Peyer's patch (tissue), 4 donors: ENCODE results near the gene GRHPR.

Experiments used
- POLR2A ChIP-seq, 2 donors: fragments of 450-650 bp; IDR thresholded peaks; one replicate each; pipeline ENCODE4 v1.5.1; 2017; ENCODE audit warnings: antibody characterized with exemption in 2 of 2, mild to moderate bottlenecking in 2 of 2, moderate library complexity in 2 of 2
- TF ChIP-seq, protein P1 (sequence below), 6 experiments: fragments of 450-650 bp in 4 of 6; fragments of 200-600 bp in 2 of 6; sonication (generic) in 1 of 6; IDR thresholded peaks; one replicate each; pipeline ENCODE4 v1.5.1; 2017 to 2019; ENCODE audit warnings: antibody characterized with exemption in 6 of 6, mild to moderate bottlenecking in 3 of 6, moderate library complexity in 1 of 6

- TF ChIP-seq, protein P1, sequence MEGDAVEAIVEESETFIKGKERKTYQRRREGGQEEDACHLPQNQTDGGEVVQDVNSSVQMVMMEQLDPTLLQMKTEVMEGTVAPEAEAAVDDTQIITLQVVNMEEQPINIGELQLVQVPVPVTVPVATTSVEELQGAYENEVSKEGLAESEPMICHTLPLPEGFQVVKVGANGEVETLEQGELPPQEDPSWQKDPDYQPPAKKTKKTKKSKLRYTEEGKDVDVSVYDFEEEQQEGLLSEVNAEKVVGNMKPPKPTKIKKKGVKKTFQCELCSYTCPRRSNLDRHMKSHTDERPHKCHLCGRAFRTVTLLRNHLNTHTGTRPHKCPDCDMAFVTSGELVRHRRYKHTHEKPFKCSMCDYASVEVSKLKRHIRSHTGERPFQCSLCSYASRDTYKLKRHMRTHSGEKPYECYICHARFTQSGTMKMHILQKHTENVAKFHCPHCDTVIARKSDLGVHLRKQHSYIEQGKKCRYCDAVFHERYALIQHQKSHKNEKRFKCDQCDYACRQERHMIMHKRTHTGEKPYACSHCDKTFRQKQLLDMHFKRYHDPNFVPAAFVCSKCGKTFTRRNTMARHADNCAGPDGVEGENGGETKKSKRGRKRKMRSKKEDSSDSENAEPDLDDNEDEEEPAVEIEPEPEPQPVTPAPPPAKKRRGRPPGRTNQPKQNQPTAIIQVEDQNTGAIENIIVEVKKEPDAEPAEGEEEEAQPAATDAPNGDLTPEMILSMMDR (IDR thresholded peaks at IDR 0.05): no peak
- no peak for TF ChIP-seq POLR2A (IDR thresholded peaks at IDR 0.05)
Observed at GRCh38 chr9:37405764-37406380, 16.6 kb upstream of the GRHPR start.
